Measurements from ENCODE around the gene L1CAM. TPM values are rescaled to one million over a fixed set of nuclear protein-coding genes. Genes with fewer than 3 reads are reported as not detected.

L1CAM gene
- total RNA-seq, 1 donor from 2014 or later, result 16.6 TPM

GRCh38 chrX:153910446-153910845 lies 24.5 kb upstream of the L1CAM start:
- DNase-seq (ENCODE audit: extremely low spot score, unreplicated experiment), result no peak
- TF ChIP-seq CTCF (IDR thresholded peaks at IDR 0.05), result no peak
- H3K27ac Mint-ChIP-seq (ENCODE audit: unreplicated experiment), result no peak overlapping the region
- H3K27me3 Mint-ChIP-seq (ENCODE audit: unreplicated experiment), result no peaks in the 10 kb centered on the region
- H3K9me3 Mint-ChIP-seq (ENCODE audit: unreplicated experiment), result no peaks in the 10 kb centered on the region
- no peak overlapping the region for H3K4me3 Mint-ChIP-seq (ENCODE audit: unreplicated experiment)
- H3K36me3 Mint-ChIP-seq (ENCODE audit: unreplicated experiment), result no peaks in the 10 kb centered on the region
- no peaks in the 10 kb centered on the region for H3K4me1 Mint-ChIP-seq (ENCODE audit: unreplicated experiment)

DNA sequence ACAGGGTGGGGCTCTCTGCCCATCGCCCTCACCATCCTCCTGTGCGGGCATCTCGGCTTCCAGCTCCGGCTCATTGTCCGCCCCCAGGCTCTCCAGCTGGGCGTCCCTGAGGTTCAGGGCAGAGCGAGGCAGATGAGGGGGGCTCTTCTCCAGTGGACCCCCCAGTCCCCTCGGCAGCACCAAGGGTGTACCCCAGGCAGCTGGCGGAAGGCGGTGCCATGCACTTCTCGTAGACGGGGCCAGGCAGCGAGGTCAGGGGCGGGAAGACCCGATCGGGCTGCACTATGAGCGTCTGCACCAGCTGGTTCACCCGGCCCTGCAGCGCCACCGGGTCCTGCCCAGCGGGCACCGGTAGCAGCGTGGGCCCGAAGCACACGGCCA lies 24.0 kb upstream of the L1CAM start:
- Mint-ChIP-seq H3K4me3 (ENCODE audit: unreplicated experiment) (no peak overlapping the region), H3K36me3 (ENCODE audit: unreplicated experiment) (no peaks in the 10 kb centered on the region), H3K27me3 (ENCODE audit: unreplicated experiment) (no peaks in the 10 kb centered on the region), H3K4me1 (ENCODE audit: unreplicated experiment) (no peaks in the 10 kb centered on the region), H3K27ac (ENCODE audit: unreplicated experiment) (no peak overlapping the region), H3K9me3 (ENCODE audit: unreplicated experiment) (no peaks in the 10 kb centered on the region)
- no peak for TF ChIP-seq CTCF (IDR thresholded peaks at IDR 0.05)
- no peak for DNase-seq (ENCODE audit: extremely low spot score, unreplicated experiment)

DNA sequence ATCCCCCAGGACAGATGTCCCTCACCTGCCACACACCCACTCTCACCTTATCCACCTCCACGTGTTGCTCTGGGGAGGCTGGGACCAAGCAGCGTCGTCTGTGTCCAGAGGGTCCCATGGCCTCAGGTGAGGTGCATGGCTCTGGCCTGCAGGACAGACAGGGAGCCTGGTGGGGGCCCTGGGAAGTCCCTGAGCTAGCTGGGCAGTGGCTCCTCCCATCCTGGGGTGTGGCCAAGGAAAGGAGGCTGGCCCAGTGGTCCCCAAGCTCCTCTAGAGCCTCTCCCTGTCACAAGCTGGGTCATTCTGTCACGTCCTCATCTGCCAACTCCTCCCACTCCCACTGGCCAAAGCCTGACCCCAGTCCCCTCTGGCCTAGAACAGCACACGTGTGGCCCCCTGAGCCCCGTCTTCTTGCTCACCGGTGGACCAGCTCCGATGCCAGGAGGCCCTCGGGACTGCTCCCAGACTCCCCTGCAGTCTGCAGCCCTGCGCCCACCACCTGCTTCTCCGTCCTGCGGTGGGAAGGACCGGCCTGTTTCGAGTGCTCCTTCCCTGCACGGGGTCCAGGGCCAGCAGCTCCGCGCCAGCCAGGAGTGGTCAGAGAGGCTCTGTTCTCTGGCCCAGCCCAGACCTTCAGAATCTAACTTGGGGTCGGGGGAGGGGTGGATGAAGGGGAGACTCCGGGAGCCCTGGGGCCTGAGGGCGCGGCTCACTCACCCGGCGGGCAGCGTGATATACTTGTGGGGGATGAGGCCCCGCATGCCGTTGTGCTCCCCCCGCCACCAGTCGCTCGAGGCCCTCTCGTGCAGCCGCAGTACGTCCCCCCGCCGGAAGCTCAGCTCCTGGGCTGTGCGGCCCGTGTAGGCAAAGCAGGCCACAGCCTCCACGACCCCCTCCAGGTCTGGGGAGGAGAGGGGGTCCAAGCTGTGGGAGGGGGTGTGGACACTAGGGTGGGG lies 23.3 kb upstream of the L1CAM start:
- no peak overlapping the region for H3K27ac Mint-ChIP-seq (ENCODE audit: unreplicated experiment)
- H3K36me3 Mint-ChIP-seq (ENCODE audit: unreplicated experiment), result no peaks in the 10 kb centered on the region
- no peaks in the 10 kb centered on the region for H3K9me3 Mint-ChIP-seq (ENCODE audit: unreplicated experiment)
- no peak for TF ChIP-seq CTCF (IDR thresholded peaks at IDR 0.05)
- H3K4me1 Mint-ChIP-seq (ENCODE audit: unreplicated experiment), result no peaks in the 10 kb centered on the region
- DNase-seq (ENCODE audit: extremely low spot score, unreplicated experiment), result no peak
- no peaks in the 10 kb centered on the region for H3K27me3 Mint-ChIP-seq (ENCODE audit: unreplicated experiment)
- H3K4me3 Mint-ChIP-seq (ENCODE audit: unreplicated experiment), result no peak overlapping the region

DNA sequence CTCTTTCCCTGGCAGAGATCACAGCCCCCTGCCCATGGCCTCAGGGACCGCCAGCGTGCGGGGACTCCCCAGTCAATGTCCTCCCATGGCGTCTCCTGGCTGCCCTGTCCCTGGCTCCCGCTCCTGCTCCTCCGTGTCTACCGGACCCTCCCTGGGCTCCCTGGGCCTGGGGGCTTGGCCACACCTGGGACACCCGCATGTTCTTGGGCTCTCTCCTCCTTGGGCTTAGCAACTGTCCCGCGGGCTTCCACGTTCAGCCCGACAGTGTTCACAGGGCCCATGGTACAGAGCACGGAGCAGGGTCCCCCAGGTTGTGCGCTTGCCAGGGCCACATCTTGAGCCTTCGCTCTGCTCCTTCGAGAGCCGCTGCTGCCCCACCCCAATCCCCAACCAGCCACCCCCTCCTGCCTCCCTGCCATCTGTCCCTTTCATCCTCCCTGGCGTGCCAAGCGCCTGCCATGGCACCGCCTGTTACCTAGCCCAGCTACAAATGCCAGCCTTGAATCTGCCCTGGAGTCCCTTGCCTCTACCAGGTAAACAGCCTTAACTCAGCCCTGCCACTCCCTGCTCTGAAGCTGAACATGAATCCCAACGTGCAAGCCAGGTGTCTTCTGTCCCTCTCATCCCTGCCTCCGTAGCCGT lies 22.4 kb upstream of the L1CAM start:
- Mint-ChIP-seq H3K4me3 (ENCODE audit: unreplicated experiment) (no peak overlapping the region), H3K27ac (ENCODE audit: unreplicated experiment) (no peak overlapping the region), H3K9me3 (ENCODE audit: unreplicated experiment) (no peaks in the 10 kb centered on the region), H3K36me3 (ENCODE audit: unreplicated experiment) (no peaks in the 10 kb centered on the region), H3K4me1 (ENCODE audit: unreplicated experiment) (peaks cover 4% of the 10 kb centered on the region), H3K27me3 (ENCODE audit: unreplicated experiment) (no peaks in the 10 kb centered on the region)
- no peak for DNase-seq (ENCODE audit: extremely low spot score, unreplicated experiment)
- no peak for TF ChIP-seq CTCF (IDR thresholded peaks at IDR 0.05)

GRCh38 chrX:153907456-153907855 lies 21.5 kb upstream of the L1CAM start:
- no peak for TF ChIP-seq CTCF (IDR thresholded peaks at IDR 0.05)
- no peak overlapping the region for H3K27ac Mint-ChIP-seq (ENCODE audit: unreplicated experiment)
- no peak overlapping the region for H3K4me3 Mint-ChIP-seq (ENCODE audit: unreplicated experiment)
- H3K4me1 Mint-ChIP-seq (ENCODE audit: unreplicated experiment), result peaks cover 13% of the 10 kb centered on the region
- DNase-seq (ENCODE audit: extremely low spot score, unreplicated experiment), result no peak
- H3K27me3 Mint-ChIP-seq (ENCODE audit: unreplicated experiment), result no peaks in the 10 kb centered on the region
- H3K9me3 Mint-ChIP-seq (ENCODE audit: unreplicated experiment), result no peaks in the 10 kb centered on the region
- no peaks in the 10 kb centered on the region for H3K36me3 Mint-ChIP-seq (ENCODE audit: unreplicated experiment)

Measured in osteocyte (in vitro differentiated cells).